CD4-positive, alpha-beta T cell treated with Interleukin-17A for 4 hours (primary cell): ENCODE data around the gene ZC3H6.
"Not testable (repeated sequence)": the region's sequence is repeated elsewhere in the genome, so short reads cannot be mapped to it uniquely, and the experiment has no call there.

Experiments
- DNase-seq: peaks from one replicate; pipeline ENCODE4 v3.0.0-alpha.2; 2020; ENCODE audit warnings: mixed read lengths

Gene ZC3H6

GRCh38 chr2:112276954-112277353, 1.6 kb downstream of the ZC3H6 start:
- no peak for DNase-seq

- DNase-seq, result no peak
Observed at GRCh38 chr2:112277596-112278220, 2.3 kb downstream of the ZC3H6 start.

- DNase-seq, result not testable (repeated sequence)
Observed at GRCh38 chr2:112282066-112282465, 6.7 kb downstream of the ZC3H6 start.

- not testable (repeated sequence) for DNase-seq
Observed at GRCh38 chr2:112283535-112283934, 8.1 kb downstream of the ZC3H6 start.

- no peak for DNase-seq
Observed at GRCh38 chr2:112290088-112290487, 14.7 kb downstream of the ZC3H6 start.

GRCh38 chr2:112290648-112291047, 15.3 kb downstream of the ZC3H6 start:
- no peak for DNase-seq

GRCh38 chr2:112293636-112294401, 18.4 kb downstream of the ZC3H6 start:
- no peak for DNase-seq

GRCh38 chr2:112295407-112296078, 20.1 kb downstream of the ZC3H6 start:
- no peak for DNase-seq

GRCh38 chr2:112296407-112296806, 21.0 kb downstream of the ZC3H6 start:
- no peak for DNase-seq

GRCh38 chr2:112301171-112301584, 25.8 kb downstream of the ZC3H6 start:
- DNase-seq, result no peak

GRCh38 chr2:112301973-112302372, 26.6 kb downstream of the ZC3H6 start:
- DNase-seq, result no peak

- no peak for DNase-seq
Observed at GRCh38 chr2:112304298-112304941, 29.0 kb downstream of the ZC3H6 start.

GRCh38 chr2:112305132-112305531, 29.7 kb downstream of the ZC3H6 start:
- DNase-seq, result no peak

- DNase-seq, result no peak
Observed at GRCh38 chr2:112310906-112311305, 35.5 kb downstream of the ZC3H6 start.

GRCh38 chr2:112311932-112312331, 36.5 kb downstream of the ZC3H6 start:
- DNase-seq, result no peak

GRCh38 chr2:112312821-112313220, 37.4 kb downstream of the ZC3H6 start:
- DNase-seq, result no peak

- DNase-seq, result no peak
Observed at GRCh38 chr2:112314856-112315255, 39.5 kb downstream of the ZC3H6 start.

GRCh38 chr2:112317303-112318158, 42.1 kb downstream of the ZC3H6 start:
- no peak for DNase-seq

- no peak for DNase-seq
Observed at GRCh38 chr2:112318515-112318914, 43.1 kb downstream of the ZC3H6 start.

GRCh38 chr2:112321375-112322320, 46.3 kb downstream of the ZC3H6 start:
- DNase-seq, result no peak

GRCh38 chr2:112322919-112323318, 47.5 kb downstream of the ZC3H6 start:
- no peak for DNase-seq
